SK-N-SH treated with all-trans-retinoic acid at 6 μM for 48 hours (cell line): Measurements from ENCODE around the gene PHLDA2.

ENCODE experiments used
- ATAC-seq: fragments of 200-7000 bp; cut with Tn5 transposase; 3 replicates; pipeline ENCODE4 v1.9.1; 2020; ENCODE audit warnings: mild to moderate bottlenecking, moderate library complexity
- ARNTL ChIP-seq: fragments of 450-650 bp; formaldehyde crosslinking; IDR thresholded peaks from 2 replicates; pipeline ENCODE4 v1.5.0; 2020; ENCODE audit warnings: low read depth, mild to moderate bottlenecking, moderate library complexity, borderline replicate concordance
- BACH2 ChIP-seq: fragments of 250-450 bp; sonication (Bioruptor Pico); IDR thresholded peaks from 2 replicates; pipeline ENCODE4 v1.9.0; 2021; ENCODE audit warnings: mild to moderate bottlenecking, borderline replicate concordance
- CREB5 ChIP-seq: fragments of 250-450 bp; sonication (Bioruptor Pico); IDR thresholded peaks from 2 replicates; pipeline ENCODE4 v1.5.1; 2020; ENCODE audit warnings: low read depth, mild to moderate bottlenecking, moderate library complexity
- CSDC2 ChIP-seq: fragments of 250-450 bp; sonication (Bioruptor Pico); IDR thresholded peaks from 2 replicates; pipeline ENCODE4 v1.5.0; 2020; ENCODE audit warnings: mild to moderate bottlenecking, moderate library complexity
- CSRNP3 ChIP-seq: fragments of 250-450 bp; sonication (Bioruptor Pico); IDR thresholded peaks from 2 replicates; pipeline ENCODE4 v1.5.1; 2021; ENCODE audit warnings: mild to moderate bottlenecking, moderate library complexity
- ESRRG ChIP-seq: fragments of 250-450 bp; sonication (Bioruptor Pico); IDR thresholded peaks from 2 replicates; pipeline ENCODE4 v1.6.1; 2021; ENCODE audit warnings: mild to moderate bottlenecking
- GLIS3 ChIP-seq: fragments of 250-450 bp; sonication (Bioruptor Pico); IDR thresholded peaks from 2 replicates; pipeline ENCODE4 v1.5.0; 2020; ENCODE audit warnings: mild to moderate bottlenecking, moderate library complexity
- ISL1 ChIP-seq: fragments of 250-450 bp; sonication (Bioruptor Pico); IDR thresholded peaks from 2 replicates; pipeline ENCODE4 v2.1.2; 2022; ENCODE audit warnings: mild to moderate bottlenecking, moderate library complexity
- PATZ1 ChIP-seq: fragments of 250-450 bp; sonication (Bioruptor Pico); IDR thresholded peaks from 2 replicates; pipeline ENCODE4 v1.8.0; 2020; ENCODE audit warnings: mild to moderate bottlenecking, moderate library complexity, borderline replicate concordance
- PPARA ChIP-seq: fragments of 250-450 bp; sonication (Bioruptor Pico); IDR thresholded peaks from 2 replicates; pipeline ENCODE4 v1.5.0; 2020; ENCODE audit warnings: mild to moderate bottlenecking, borderline replicate concordance
- SNAI2 ChIP-seq: fragments of 250-450 bp; sonication (Bioruptor Pico); IDR thresholded peaks from 2 replicates; pipeline ENCODE4 v1.5.0; 2020; ENCODE audit warnings: mild to moderate bottlenecking, moderate library complexity
- TCF4 ChIP-seq: fragments of 250-450 bp; sonication (Bioruptor Pico); IDR thresholded peaks from 2 replicates; pipeline ENCODE4 v1.8.0; 2021; ENCODE audit warnings: mild to moderate bottlenecking, moderate library complexity, borderline replicate concordance
- TOX ChIP-seq: fragments of 250-450 bp; sonication (Bioruptor Pico); IDR thresholded peaks from 2 replicates; pipeline ENCODE4 v1.8.0; 2021; ENCODE audit warnings: mild to moderate bottlenecking, moderate library complexity, borderline replicate concordance
- TSHZ2 ChIP-seq: fragments of 250-450 bp; sonication (Bioruptor Pico); IDR thresholded peaks from 2 replicates; pipeline ENCODE4 v1.5.0; 2020; ENCODE audit warnings: mild to moderate bottlenecking, moderate library complexity
- ZC3H10 ChIP-seq: fragments of 250-450 bp; sonication (Bioruptor Pico); IDR thresholded peaks from 2 replicates; pipeline ENCODE4 v1.5.1; 2021; ENCODE audit warnings: mild to moderate bottlenecking, moderate library complexity
- ZFP3 ChIP-seq: fragments of 250-450 bp; sonication (Bioruptor Pico); IDR thresholded peaks from 2 replicates; pipeline ENCODE4 v1.5.0; 2020; ENCODE audit warnings: mild to moderate bottlenecking, moderate library complexity
- ZFP30 ChIP-seq: fragments of 450-650 bp; formaldehyde crosslinking; IDR thresholded peaks from 2 replicates; pipeline ENCODE4 v1.5.0; 2022; ENCODE audit warnings: mild to moderate bottlenecking, moderate library complexity
- ZNF565 ChIP-seq: fragments of 450-650 bp; formaldehyde crosslinking; conservative IDR thresholded peaks from 2 replicates; pipeline ENCODE4 v1.5.0; 2020; ENCODE audit warnings: low read depth, mild to moderate bottlenecking, moderate library complexity
- ZNF70 ChIP-seq: fragments of 450-650 bp; formaldehyde crosslinking; IDR thresholded peaks from 2 replicates; pipeline ENCODE4 v1.5.0; 2020; ENCODE audit warnings: mild to moderate bottlenecking, moderate library complexity

Gene PHLDA2

GRCh38 chr11:2880646-2881045 lies 48.6 kb downstream of the PHLDA2 start:
- ATAC-seq: no peak

GRCh38 chr11:2878782-2879181 lies 50.4 kb downstream of the PHLDA2 start:
- no peak for ATAC-seq
- TF ChIP-seq ZNF565 (CRISPR knock-in tag) (no peak), PPARA (CRISPR knock-in tag) (no peak), ZFP3 (CRISPR knock-in tag) (no peak), GLIS3 (no peak), CSRNP3 (CRISPR knock-in tag) (no peak), TCF4 (CRISPR knock-in tag) (no peak), TSHZ2 (CRISPR knock-in tag) (no peak), TOX (CRISPR knock-in tag) (no peak), ZNF70 (no peak), CSDC2 (CRISPR knock-in tag) (no peak), CREB5 (CRISPR knock-in tag) (no peak), PATZ1 (CRISPR knock-in tag) (no peak)

More at GRCh38 chr11:2880646-2881045, 48.6 kb downstream of the PHLDA2 start:
- no peak for TF ChIP-seq TCF4 (CRISPR knock-in tag)
- TF ChIP-seq ARNTL: no peak
- no peak for TF ChIP-seq ZFP30 (CRISPR knock-in tag)
- TF ChIP-seq TSHZ2 (CRISPR knock-in tag): no peak
- no peak for TF ChIP-seq PATZ1 (CRISPR knock-in tag)
- no peak for TF ChIP-seq ISL1 (CRISPR knock-in tag)
- no peak for TF ChIP-seq ESRRG (CRISPR knock-in tag)
- no peak for TF ChIP-seq SNAI2 (CRISPR knock-in tag)
- no peak for TF ChIP-seq ZC3H10
- no peak for TF ChIP-seq GLIS3
- TF ChIP-seq BACH2: no peak
- TF ChIP-seq CSRNP3 (CRISPR knock-in tag): no peak
- no peak for TF ChIP-seq TOX (CRISPR knock-in tag)
